HEK293 (cell line): ENCODE measurements around the gene ANXA3.

Source experiments
- CTCF ChIA-PET: fragments of 350-600 bp; formaldehyde crosslinking; extraction: SDS; loops from one replicate; lab custom pipeline; 2021; ENCODE audit warnings: antibody characterized with exemption; lab: Yijun Ruan, JAX
- POLR2A ChIA-PET: fragments of 300-600 bp; formaldehyde crosslinking; extraction: SDS; loops from one replicate; lab custom pipeline; 2020; ENCODE audit warnings: antibody characterized with exemption, inconsistent platforms; lab: Yijun Ruan, JAX
- H3K27ac ChIP-seq: fragments of 200-500 bp; sonication (Bioruptor generic); 2 replicates; pipeline ENCODE4 v1.5.1; 2014; ENCODE audit warnings: low read depth, low read length, control low read depth, inconsistent platforms; ENCODE audit errors: extremely low read depth
- H3K36me3 ChIP-seq, 2 experiments: fragments of 200-500 bp in 1 of 2; sonication (Bioruptor generic) in 1 of 2; 1 replicate in 1 of 2; 2 replicates in 1 of 2; pipeline ENCODE4 v1.5.1; 2014 to 2017; ENCODE audit warnings: inconsistent platforms in 2 of 2, low read length in 2 of 2; ENCODE audit not compliant: control insufficient read depth in 2 of 2, insufficient read depth in 1 of 2
- H3K4me1 ChIP-seq: fragments of 200-500 bp; sonication (Bioruptor generic); 2 replicates; pipeline ENCODE4 v1.5.1; 2014; ENCODE audit warnings: mild to moderate bottlenecking, low read length, inconsistent platforms; ENCODE audit not compliant: control insufficient read depth, insufficient read depth
- H3K4me3 ChIP-seq: 2 replicates; pipeline ENCODE4 v1.5.1; 2011; ENCODE audit warnings: low read depth, mild to moderate bottlenecking, control low read depth, low read length, moderate library complexity
- H3K9me3 ChIP-seq: fragments of 200-500 bp; sonication (Bioruptor generic); 2 replicates; pipeline ENCODE4 v1.5.1; 2014; ENCODE audit warnings: low read depth, low read length, inconsistent platforms; ENCODE audit not compliant: control insufficient read depth, insufficient read depth
- BCL11B ChIP-seq: fragments of 450-650 bp; formaldehyde crosslinking; IDR thresholded peaks from 2 replicates; pipeline ENCODE4 v1.5.1; 2016; ENCODE audit warnings: low read depth, missing biosample characterization, missing genetic modification characterization
- HOXC10 ChIP-seq: sonication (generic); formaldehyde crosslinking; IDR thresholded peaks from 2 replicates; pipeline ENCODE4 v1.8.1; 2023; ENCODE audit warnings: mild to moderate bottlenecking, missing genetic modification reagents
- KLF10 ChIP-seq: fragments of 450-650 bp; IDR thresholded peaks from 2 replicates; pipeline ENCODE4 v1.5.1; 2018; ENCODE audit warnings: missing biosample characterization, mild to moderate bottlenecking, missing genetic modification characterization
- KLF16 ChIP-seq: fragments of 450-650 bp; formaldehyde crosslinking; IDR thresholded peaks from 2 replicates; pipeline ENCODE4 v1.5.1; 2017; ENCODE audit warnings: missing biosample characterization, missing genetic modification characterization
- PRDM6 ChIP-seq: fragments of 450-650 bp; formaldehyde crosslinking; IDR thresholded peaks from 2 replicates; pipeline ENCODE4 v1.5.1; 2017; ENCODE audit warnings: missing biosample characterization, missing genetic modification characterization
- RBAK ChIP-seq: fragments of 450-650 bp; formaldehyde crosslinking; IDR thresholded peaks from 2 replicates; pipeline ENCODE4 v1.5.1; 2016; ENCODE audit warnings: missing biosample characterization, missing genetic modification characterization
- SP3 ChIP-seq: fragments of 450-650 bp; formaldehyde crosslinking; IDR thresholded peaks from 2 replicates; pipeline ENCODE4 v1.5.1; 2016; ENCODE audit warnings: missing biosample characterization, missing genetic modification characterization
- TCF7L2 ChIP-seq: IDR thresholded peaks from 2 replicates; pipeline ENCODE4 v1.6.1; 2011; ENCODE audit warnings: low read depth, mild to moderate bottlenecking, inconsistent platforms, low read length, moderate library complexity, borderline replicate concordance
- ZFHX2 ChIP-seq: fragments of 450-650 bp; formaldehyde crosslinking; conservative IDR thresholded peaks from 2 replicates; pipeline ENCODE4 v1.5.1; 2016; ENCODE audit warnings: missing biosample characterization, missing genetic modification characterization
- ZNF239 ChIP-seq: fragments of 450-650 bp; formaldehyde crosslinking; IDR thresholded peaks from 2 replicates; pipeline ENCODE4 v1.5.1; 2016; ENCODE audit warnings: missing biosample characterization, missing genetic modification characterization
- ZNF354C ChIP-seq: fragments of 450-650 bp; formaldehyde crosslinking; IDR thresholded peaks from 2 replicates; pipeline ENCODE4 v1.5.1; 2016; ENCODE audit warnings: missing biosample characterization, missing genetic modification characterization, low read depth, borderline replicate concordance
- ZNF37A ChIP-seq: fragments of 450-650 bp; IDR thresholded peaks from 2 replicates; pipeline ENCODE4 v1.5.1; 2018; ENCODE audit warnings: missing biosample characterization, missing genetic modification characterization
- ZNF510 ChIP-seq: fragments of 450-650 bp; formaldehyde crosslinking; IDR thresholded peaks from 2 replicates; pipeline ENCODE4 v1.5.1; 2018; ENCODE audit warnings: mild to moderate bottlenecking, missing genetic modification characterization, missing biosample characterization; ENCODE audit not compliant: insufficient replicate concordance
- ZNF621 ChIP-seq: fragments of 450-650 bp; formaldehyde crosslinking; IDR thresholded peaks from 2 replicates; pipeline ENCODE4 v1.5.1; 2017; ENCODE audit warnings: missing biosample characterization, missing genetic modification characterization
- ZNF660 ChIP-seq: fragments of 450-650 bp; IDR thresholded peaks from 2 replicates; pipeline ENCODE4 v1.5.1; 2018; ENCODE audit warnings: missing biosample characterization, mild to moderate bottlenecking, missing genetic modification characterization
- ZNF76 ChIP-seq: fragments of 450-650 bp; formaldehyde crosslinking; IDR thresholded peaks from 2 replicates; pipeline ENCODE4; 2016; ENCODE audit warnings: low read depth, missing biosample characterization, missing genetic modification characterization, borderline replicate concordance
- ZNF791 ChIP-seq: fragments of 450-650 bp; formaldehyde crosslinking; IDR thresholded peaks from 2 replicates; pipeline ENCODE4 v1.5.1; 2016; ENCODE audit warnings: missing biosample characterization, missing genetic modification characterization
- ZNF837 ChIP-seq: fragments of 450-650 bp; formaldehyde crosslinking; IDR thresholded peaks from 2 replicates; pipeline ENCODE4 v1.5.1; 2016; ENCODE audit warnings: missing biosample characterization, missing genetic modification characterization
- TF ChIP-seq, protein P1 (sequence below): fragments of 450-650 bp; formaldehyde crosslinking; IDR thresholded peaks from 2 replicates; pipeline ENCODE4 v1.5.1; 2016; ENCODE audit warnings: missing biosample characterization, missing genetic modification characterization
- TF ChIP-seq, protein P2 (sequence below): fragments of 450-650 bp; formaldehyde crosslinking; IDR thresholded peaks from 2 replicates; pipeline ENCODE4 v1.5.1; 2017; ENCODE audit warnings: missing biosample characterization, missing genetic modification characterization
- TF ChIP-seq, protein P3 (sequence below): fragments of 450-650 bp; formaldehyde crosslinking; IDR thresholded peaks from 2 replicates; pipeline ENCODE4 v1.5.1; 2016; ENCODE audit warnings: missing biosample characterization, missing genetic modification characterization
- TF ChIP-seq, protein P4 (sequence below): fragments of 450-650 bp; formaldehyde crosslinking; IDR thresholded peaks from 2 replicates; pipeline ENCODE4 v1.5.1; 2016; ENCODE audit warnings: missing biosample characterization, missing genetic modification characterization, low read depth
- TF ChIP-seq, protein P5 (sequence below): fragments of 450-650 bp; formaldehyde crosslinking; IDR thresholded peaks from 2 replicates; pipeline ENCODE4 v1.5.1; 2016; ENCODE audit warnings: missing biosample characterization, missing genetic modification characterization, borderline replicate concordance

The ANXA3 gene

DNA sequence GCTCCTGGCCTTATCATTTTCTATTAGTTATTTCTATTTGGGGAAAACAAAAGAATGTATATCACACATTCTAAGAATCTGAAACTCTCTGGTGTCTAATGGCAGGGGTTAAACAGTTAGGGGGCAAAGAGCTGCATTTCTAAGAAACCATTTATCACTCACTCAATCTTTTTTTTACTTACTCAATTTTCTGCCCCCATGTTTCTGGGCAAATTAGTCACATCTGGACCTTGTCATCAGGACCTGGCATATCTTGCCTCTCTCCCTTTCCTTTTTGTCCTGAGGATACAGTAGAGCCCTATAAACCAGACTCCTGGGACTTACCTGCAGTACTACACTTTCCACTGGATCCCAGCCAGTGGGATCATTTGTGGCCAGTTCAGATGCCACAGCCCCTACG is 89.1 kb downstream of the ANXA3 start:
- Histone ChIP-seq H3K27ac (no peak overlapping the region), H3K9me3 (no peaks in the 10 kb centered on the region), H3K4me1 (no peaks in the 10 kb centered on the region), H3K4me3 (no peak overlapping the region), H3K36me3 (no peaks in the 10 kb centered on the region)
- TF ChIP-seq, protein P1, sequence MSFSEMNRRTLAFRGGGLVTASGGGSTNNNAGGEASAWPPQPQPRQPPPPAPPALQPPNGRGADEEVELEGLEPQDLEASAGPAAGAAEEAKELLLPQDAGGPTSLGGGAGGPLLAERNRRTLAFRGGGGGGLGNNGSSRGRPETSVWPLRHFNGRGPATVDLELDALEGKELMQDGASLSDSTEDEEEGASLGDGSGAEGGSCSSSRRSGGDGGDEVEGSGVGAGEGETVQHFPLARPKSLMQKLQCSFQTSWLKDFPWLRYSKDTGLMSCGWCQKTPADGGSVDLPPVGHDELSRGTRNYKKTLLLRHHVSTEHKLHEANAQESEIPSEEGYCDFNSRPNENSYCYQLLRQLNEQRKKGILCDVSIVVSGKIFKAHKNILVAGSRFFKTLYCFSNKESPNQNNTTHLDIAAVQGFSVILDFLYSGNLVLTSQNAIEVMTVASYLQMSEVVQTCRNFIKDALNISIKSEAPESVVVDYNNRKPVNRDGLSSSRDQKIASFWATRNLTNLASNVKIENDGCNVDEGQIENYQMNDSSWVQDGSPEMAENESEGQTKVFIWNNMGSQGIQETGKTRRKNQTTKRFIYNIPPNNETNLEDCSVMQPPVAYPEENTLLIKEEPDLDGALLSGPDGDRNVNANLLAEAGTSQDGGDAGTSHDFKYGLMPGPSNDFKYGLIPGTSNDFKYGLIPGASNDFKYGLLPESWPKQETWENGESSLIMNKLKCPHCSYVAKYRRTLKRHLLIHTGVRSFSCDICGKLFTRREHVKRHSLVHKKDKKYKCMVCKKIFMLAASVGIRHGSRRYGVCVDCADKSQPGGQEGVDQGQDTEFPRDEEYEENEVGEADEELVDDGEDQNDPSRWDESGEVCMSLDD (tag by site-specific recombination) = no peak
- TF ChIP-seq SP3 (tag by site-specific recombination) (no peak), ZNF37A (tag by site-specific recombination) (no peak), ZNF510 (no peak)
- TF ChIP-seq, protein P2, sequence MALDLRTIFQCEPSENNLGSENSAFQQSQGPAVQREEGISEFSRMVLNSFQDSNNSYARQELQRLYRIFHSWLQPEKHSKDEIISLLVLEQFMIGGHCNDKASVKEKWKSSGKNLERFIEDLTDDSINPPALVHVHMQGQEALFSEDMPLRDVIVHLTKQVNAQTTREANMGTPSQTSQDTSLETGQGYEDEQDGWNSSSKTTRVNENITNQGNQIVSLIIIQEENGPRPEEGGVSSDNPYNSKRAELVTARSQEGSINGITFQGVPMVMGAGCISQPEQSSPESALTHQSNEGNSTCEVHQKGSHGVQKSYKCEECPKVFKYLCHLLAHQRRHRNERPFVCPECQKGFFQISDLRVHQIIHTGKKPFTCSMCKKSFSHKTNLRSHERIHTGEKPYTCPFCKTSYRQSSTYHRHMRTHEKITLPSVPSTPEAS (tag by site-specific recombination) = no peak
- TF ChIP-seq, protein P3, sequence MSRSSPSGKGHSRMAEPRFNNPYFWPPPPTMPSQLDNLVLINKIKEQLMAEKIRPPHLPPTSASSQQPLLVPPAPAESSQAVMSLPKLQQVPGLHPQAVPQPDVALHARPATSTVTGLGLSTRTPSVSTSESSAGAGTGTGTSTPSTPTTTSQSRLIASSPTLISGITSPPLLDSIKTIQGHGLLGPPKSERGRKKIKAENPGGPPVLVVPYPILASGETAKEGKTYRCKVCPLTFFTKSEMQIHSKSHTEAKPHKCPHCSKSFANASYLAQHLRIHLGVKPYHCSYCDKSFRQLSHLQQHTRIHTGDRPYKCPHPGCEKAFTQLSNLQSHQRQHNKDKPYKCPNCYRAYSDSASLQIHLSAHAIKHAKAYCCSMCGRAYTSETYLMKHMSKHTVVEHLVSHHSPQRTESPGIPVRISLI (tag by site-specific recombination) = no peak
- CTCF ChIA-PET = no interaction called here
- POLR2A ChIA-PET = no interaction called here

DNA sequence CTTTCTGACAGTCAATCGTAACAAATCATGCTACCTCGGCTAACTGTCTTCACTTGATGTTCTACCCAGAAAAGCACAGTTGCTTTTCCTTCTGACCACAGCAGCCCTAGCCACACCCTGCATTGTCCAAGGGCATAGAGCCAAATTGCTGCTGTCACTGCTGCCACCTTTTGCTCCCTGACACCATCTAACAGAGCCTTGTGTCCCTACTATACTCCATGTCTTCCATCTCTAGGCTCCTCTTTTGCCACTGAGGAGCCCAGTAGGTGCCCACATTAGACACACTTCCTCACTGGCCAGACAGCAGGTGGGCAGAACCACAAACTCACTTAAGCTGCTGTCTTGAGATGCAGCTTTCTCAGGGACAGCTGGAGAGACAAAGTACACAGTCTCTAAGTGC is 91.4 kb downstream of the ANXA3 start:
- Histone ChIP-seq H3K36me3 (no peaks in the 10 kb centered on the region), H3K4me3 (no peak overlapping the region), H3K27ac (no peak overlapping the region), H3K4me1 (no peaks in the 10 kb centered on the region), H3K9me3 (no peaks in the 10 kb centered on the region)
- TF ChIP-seq ZNF354C (tag by site-specific recombination) = no peak
- TF ChIP-seq ZNF791 = no peak
- TF ChIP-seq ZFHX2 = no peak
- TF ChIP-seq, protein P4, sequence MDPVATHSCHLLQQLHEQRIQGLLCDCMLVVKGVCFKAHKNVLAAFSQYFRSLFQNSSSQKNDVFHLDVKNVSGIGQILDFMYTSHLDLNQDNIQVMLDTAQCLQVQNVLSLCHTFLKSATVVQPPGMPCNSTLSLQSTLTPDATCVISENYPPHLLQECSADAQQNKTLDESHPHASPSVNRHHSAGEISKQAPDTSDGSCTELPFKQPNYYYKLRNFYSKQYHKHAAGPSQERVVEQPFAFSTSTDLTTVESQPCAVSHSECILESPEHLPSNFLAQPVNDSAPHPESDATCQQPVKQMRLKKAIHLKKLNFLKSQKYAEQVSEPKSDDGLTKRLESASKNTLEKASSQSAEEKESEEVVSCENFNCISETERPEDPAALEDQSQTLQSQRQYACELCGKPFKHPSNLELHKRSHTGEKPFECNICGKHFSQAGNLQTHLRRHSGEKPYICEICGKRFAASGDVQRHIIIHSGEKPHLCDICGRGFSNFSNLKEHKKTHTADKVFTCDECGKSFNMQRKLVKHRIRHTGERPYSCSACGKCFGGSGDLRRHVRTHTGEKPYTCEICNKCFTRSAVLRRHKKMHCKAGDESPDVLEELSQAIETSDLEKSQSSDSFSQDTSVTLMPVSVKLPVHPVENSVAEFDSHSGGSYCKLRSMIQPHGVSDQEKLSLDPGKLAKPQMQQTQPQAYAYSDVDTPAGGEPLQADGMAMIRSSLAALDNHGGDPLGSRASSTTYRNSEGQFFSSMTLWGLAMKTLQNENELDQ (tag by site-specific recombination) = no peak
- no peak for TF ChIP-seq ZNF660 (tag by site-specific recombination)
- no peak for TF ChIP-seq ZNF239 (tag by site-specific recombination)
- TF ChIP-seq ZNF837 (tag by site-specific recombination) = no peak
- TF ChIP-seq, protein P5, sequence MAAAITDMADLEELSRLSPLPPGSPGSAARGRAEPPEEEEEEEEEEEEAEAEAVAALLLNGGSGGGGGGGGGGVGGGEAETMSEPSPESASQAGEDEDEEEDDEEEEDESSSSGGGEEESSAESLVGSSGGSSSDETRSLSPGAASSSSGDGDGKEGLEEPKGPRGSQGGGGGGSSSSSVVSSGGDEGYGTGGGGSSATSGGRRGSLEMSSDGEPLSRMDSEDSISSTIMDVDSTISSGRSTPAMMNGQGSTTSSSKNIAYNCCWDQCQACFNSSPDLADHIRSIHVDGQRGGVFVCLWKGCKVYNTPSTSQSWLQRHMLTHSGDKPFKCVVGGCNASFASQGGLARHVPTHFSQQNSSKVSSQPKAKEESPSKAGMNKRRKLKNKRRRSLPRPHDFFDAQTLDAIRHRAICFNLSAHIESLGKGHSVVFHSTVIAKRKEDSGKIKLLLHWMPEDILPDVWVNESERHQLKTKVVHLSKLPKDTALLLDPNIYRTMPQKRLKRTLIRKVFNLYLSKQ = no peak
- TF ChIP-seq PRDM6 (tag by site-specific recombination) = no peak
- TF ChIP-seq HOXC10 (CRISPR knock-in tag) = no peak
- TF ChIP-seq TCF7L2 = no peak
- no peak for TF ChIP-seq ZNF621 (tag by site-specific recombination)
- no peak for TF ChIP-seq BCL11B
- TF ChIP-seq KLF10 (tag by site-specific recombination) = no peak
- TF ChIP-seq RBAK (tag by site-specific recombination) = no peak
- TF ChIP-seq KLF16 = no peak
- no peak for TF ChIP-seq ZNF76
- TF ChIP-seq ZNF37A (tag by site-specific recombination) = no peak
- ChIA-PET CTCF (no interaction called here), POLR2A (no interaction called here)
